ENCODE data around the gene GPR153.
A peak's percentile ranks its signal among the peaks of the same experiment; 100 is the strongest.

GPR153 gene

DNA sequence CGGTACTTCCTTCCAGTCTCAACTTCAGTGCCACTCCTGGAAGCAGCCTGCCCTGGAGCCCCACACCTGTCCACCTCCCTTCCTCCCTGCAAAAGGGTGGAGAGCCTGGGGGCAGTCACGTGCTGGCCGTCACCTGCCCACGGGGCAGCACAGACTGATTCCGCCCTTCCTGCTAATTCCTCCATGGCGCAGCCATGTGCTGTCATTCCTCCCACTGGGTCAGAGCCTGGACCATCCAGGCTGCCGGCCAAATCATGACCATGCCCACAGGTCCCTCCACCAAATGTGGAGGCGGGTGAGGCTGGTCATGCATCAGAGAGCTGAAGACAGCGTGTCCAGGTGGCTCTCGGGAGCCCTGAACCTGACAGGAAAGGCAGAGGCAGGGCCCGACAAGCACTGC is 24.4 kb upstream of the GPR153 start:
- Histone ChIP-seq H3K4me3 (ENCODE audit: low read depth in 1 of 2, low read length in 2 of 2) (no peak overlapping the region), H3K9me3 (ENCODE audit: low read length) (no peaks in the 10 kb centered on the region), H3K36me3 (ENCODE audit: insufficient read depth, low read length) (no peaks in the 10 kb centered on the region), H3K27me3 (ENCODE audit: control insufficient read depth in 1 of 2, insufficient read depth in 2 of 2, low read length in 2 of 2) (no peaks in the 10 kb centered on the region), H3K27ac (ENCODE audit: low read depth, low read length) (no peak overlapping the region), H3K4me1 (ENCODE audit: insufficient read depth, low read length) (no peaks in the 10 kb centered on the region), H3K9ac (ENCODE audit: low read length) (no peak overlapping the region)

GRCh38 chr1:6282577-6283270 is 21.8 kb upstream of the GPR153 start:
- H3K27me3 ChIP-seq (ENCODE audit: control insufficient read depth in 1 of 2, insufficient read depth in 2 of 2, low read length in 2 of 2), result no peaks in the 10 kb centered on the region
- H3K27ac ChIP-seq (ENCODE audit: low read depth, low read length), result no peak overlapping the region
- no peaks in the 10 kb centered on the region for H3K36me3 ChIP-seq (ENCODE audit: insufficient read depth, low read length)
- H3K9me3 ChIP-seq (ENCODE audit: low read length), result no peaks in the 10 kb centered on the region
- no peaks in the 10 kb centered on the region for H3K4me1 ChIP-seq (ENCODE audit: insufficient read depth, low read length)
- H3K9ac ChIP-seq (ENCODE audit: low read length), result no peak overlapping the region
- no peak overlapping the region for H3K4me3 ChIP-seq (ENCODE audit: low read depth in 1 of 2, low read length in 2 of 2)

- Histone ChIP-seq H3K9ac (ENCODE audit: low read length) (no peak overlapping the region), H3K36me3 (ENCODE audit: insufficient read depth, low read length) (no peaks in the 10 kb centered on the region), H3K4me3 (ENCODE audit: low read depth in 1 of 2, low read length in 2 of 2) (no peak overlapping the region), H3K27me3 (ENCODE audit: control insufficient read depth in 1 of 2, insufficient read depth in 2 of 2, low read length in 2 of 2) (no peaks in the 10 kb centered on the region), H3K4me1 (ENCODE audit: insufficient read depth, low read length) (peaks cover 5% of the 10 kb centered on the region), H3K9me3 (ENCODE audit: low read length) (no peaks in the 10 kb centered on the region), H3K27ac (ENCODE audit: low read depth, low read length) (no peak overlapping the region)
Measured at GRCh38 chr1:6281511-6282402, 20.9 kb upstream of the GPR153 start.

- Histone ChIP-seq H3K27me3 (ENCODE audit: control insufficient read depth in 1 of 2, insufficient read depth in 2 of 2, low read length in 2 of 2) (no peaks in the 10 kb centered on the region), H3K9me3 (ENCODE audit: low read length) (no peaks in the 10 kb centered on the region), H3K4me3 (ENCODE audit: low read depth in 1 of 2, low read length in 2 of 2) (no peak overlapping the region), H3K9ac (ENCODE audit: low read length) (no peak overlapping the region), H3K4me1 (ENCODE audit: insufficient read depth, low read length) (peaks cover 13% of the 10 kb centered on the region), H3K27ac (ENCODE audit: low read depth, low read length) (no peak overlapping the region), H3K36me3 (ENCODE audit: insufficient read depth, low read length) (no peaks in the 10 kb centered on the region)
Measured at GRCh38 chr1:6280761-6281451, 20.0 kb upstream of the GPR153 start.

GRCh38 chr1:6279613-6280383 is 18.9 kb upstream of the GPR153 start:
- Histone ChIP-seq H3K4me3 (ENCODE audit: low read depth in 1 of 2, low read length in 2 of 2) (no peak overlapping the region), H3K9me3 (ENCODE audit: low read length) (no peaks in the 10 kb centered on the region), H3K36me3 (ENCODE audit: insufficient read depth, low read length) (no peaks in the 10 kb centered on the region)

GRCh38 chr1:6279066-6279465 is 18.2 kb upstream of the GPR153 start:
- H3K4me3 ChIP-seq (ENCODE audit: low read depth in 1 of 2, low read length in 2 of 2), result no peak overlapping the region
- H3K4me1 ChIP-seq (ENCODE audit: insufficient read depth, low read length), result peaks cover 16% of the 10 kb centered on the region
- no peak overlapping the region for H3K9ac ChIP-seq (ENCODE audit: low read length)
- H3K27me3 ChIP-seq (ENCODE audit: control insufficient read depth in 1 of 2, insufficient read depth in 2 of 2, low read length in 2 of 2), result no peaks in the 10 kb centered on the region
- no peaks in the 10 kb centered on the region for H3K9me3 ChIP-seq (ENCODE audit: low read length)
- no peaks in the 10 kb centered on the region for H3K36me3 ChIP-seq (ENCODE audit: insufficient read depth, low read length)
- H3K27ac ChIP-seq (ENCODE audit: low read depth, low read length), result no peak overlapping the region

More at GRCh38 chr1:6279613-6280383, 18.9 kb upstream of the GPR153 start:
- Histone ChIP-seq H3K9ac (ENCODE audit: low read length) (no peak overlapping the region), H3K4me1 (ENCODE audit: insufficient read depth, low read length) (peaks cover 16% of the 10 kb centered on the region), H3K27me3 (ENCODE audit: control insufficient read depth in 1 of 2, insufficient read depth in 2 of 2, low read length in 2 of 2) (no peaks in the 10 kb centered on the region), H3K27ac (ENCODE audit: low read depth, low read length) (no peak overlapping the region)

DNA sequence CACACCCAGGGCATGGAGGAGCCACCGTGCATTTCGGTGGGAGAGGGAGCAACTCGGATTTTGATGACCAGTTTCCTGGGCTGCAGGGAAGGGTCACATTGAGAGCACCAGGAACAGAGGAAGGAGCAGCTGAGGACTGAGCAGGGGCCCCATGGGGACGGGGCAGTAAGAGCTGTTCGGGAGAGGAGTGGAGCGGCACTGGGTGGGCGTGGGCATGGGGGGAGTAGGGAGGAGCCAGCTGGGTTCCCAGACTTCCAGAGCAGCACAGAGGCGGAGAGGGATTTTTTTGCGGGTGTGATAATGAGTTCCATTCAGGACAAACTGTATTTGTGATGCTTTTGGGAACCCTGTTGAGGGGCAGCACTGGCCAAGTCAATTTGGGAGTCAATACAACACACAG is 17.4 kb upstream of the GPR153 start:
- H3K27me3 ChIP-seq (ENCODE audit: control insufficient read depth in 1 of 2, insufficient read depth in 2 of 2, low read length in 2 of 2), result no peaks in the 10 kb centered on the region
- H3K4me1 ChIP-seq (ENCODE audit: insufficient read depth, low read length), result peaks cover 16% of the 10 kb centered on the region
- no peak overlapping the region for H3K4me3 ChIP-seq (ENCODE audit: low read depth in 1 of 2, low read length in 2 of 2)
- no peaks in the 10 kb centered on the region for H3K36me3 ChIP-seq (ENCODE audit: insufficient read depth, low read length)
- no peak overlapping the region for H3K27ac ChIP-seq (ENCODE audit: low read depth, low read length)
- H3K9me3 ChIP-seq (ENCODE audit: low read length), result no peaks in the 10 kb centered on the region
- H3K9ac ChIP-seq (ENCODE audit: low read length), result no peak overlapping the region

- Histone ChIP-seq H3K4me1 (ENCODE audit: insufficient read depth, low read length) (peaks cover 16% of the 10 kb centered on the region), H3K36me3 (ENCODE audit: insufficient read depth, low read length) (no peaks in the 10 kb centered on the region), H3K4me3 (ENCODE audit: low read depth in 1 of 2, low read length in 2 of 2) (peak overlapping the region in 1 of 2 donors; percentile 45), H3K9me3 (ENCODE audit: low read length) (no peaks in the 10 kb centered on the region), H3K27ac (ENCODE audit: low read depth, low read length) (peak overlapping the region; percentile 5), H3K9ac (ENCODE audit: low read length) (no peak overlapping the region), H3K27me3 (ENCODE audit: control insufficient read depth in 1 of 2, insufficient read depth in 2 of 2, low read length in 2 of 2) (no peaks in the 10 kb centered on the region)
Measured at GRCh38 chr1:6276811-6277555, 16.1 kb upstream of the GPR153 start.

- Histone ChIP-seq H3K4me3 (ENCODE audit: low read depth in 1 of 2, low read length in 2 of 2) (peak overlapping the region; percentile 25 to 45), H3K36me3 (ENCODE audit: insufficient read depth, low read length) (no peaks in the 10 kb centered on the region), H3K27me3 (ENCODE audit: control insufficient read depth in 1 of 2, insufficient read depth in 2 of 2, low read length in 2 of 2) (no peaks in the 10 kb centered on the region), H3K9ac (ENCODE audit: low read length) (no peak overlapping the region), H3K27ac (ENCODE audit: low read depth, low read length) (peak overlapping the region; percentile 60), H3K9me3 (ENCODE audit: low read length) (no peaks in the 10 kb centered on the region), H3K4me1 (ENCODE audit: insufficient read depth, low read length) (peaks cover 16% of the 10 kb centered on the region)
Measured at GRCh38 chr1:6275826-6276782, 15.2 kb upstream of the GPR153 start.
